Erythroblast (primary cell): ENCODE data around the gene ARMCX1.

ENCODE experiments used
- GATA1 ChIP-seq: IDR thresholded peaks from 2 replicates; pipeline ENCODE4 v1.6.1; 2011; ENCODE audit warnings: low read depth, mild to moderate bottlenecking, control low read depth, low read length, moderate library complexity
- POLR2A ChIP-seq: IDR thresholded peaks from 2 replicates; pipeline ENCODE4 v1.6.1; 2011; ENCODE audit warnings: mild to moderate bottlenecking, low read length

- TF ChIP-seq POLR2A (no peak), GATA1 (no peak)
Observed at GRCh38 chrX:101550362-101550750, at the start of gene ARMCX1.
